Smooth muscle cell of the brain vasculature (primary cell): ENCODE results near the gene TEAD1.

Experiments used
- DNase-seq: peaks from one replicate; pipeline ENCODE4 v3.0.0-alpha.2; 2012; ENCODE audit warnings: low read depth, low spot score

Gene TEAD1

DNA sequence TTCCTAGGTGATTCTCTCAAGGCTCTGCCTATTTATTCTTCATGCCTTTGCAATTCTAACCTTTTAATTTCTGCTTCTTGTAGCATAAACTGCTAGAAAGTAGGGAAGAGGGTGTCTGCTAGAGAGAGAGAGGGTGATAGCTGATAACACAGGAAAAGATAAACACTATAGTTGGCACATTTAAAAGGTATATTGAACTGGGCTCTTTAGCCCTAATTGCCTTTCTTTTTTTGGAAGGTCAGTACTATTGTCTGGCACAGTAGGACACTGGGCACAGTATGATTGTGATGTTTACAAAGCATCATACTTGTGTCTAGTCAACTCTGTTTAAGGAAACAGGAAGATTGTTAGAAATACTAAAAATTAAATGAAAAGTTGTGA is 33.3 kb downstream of the TEAD1 start:
- DNase-seq = no peak

DNA sequence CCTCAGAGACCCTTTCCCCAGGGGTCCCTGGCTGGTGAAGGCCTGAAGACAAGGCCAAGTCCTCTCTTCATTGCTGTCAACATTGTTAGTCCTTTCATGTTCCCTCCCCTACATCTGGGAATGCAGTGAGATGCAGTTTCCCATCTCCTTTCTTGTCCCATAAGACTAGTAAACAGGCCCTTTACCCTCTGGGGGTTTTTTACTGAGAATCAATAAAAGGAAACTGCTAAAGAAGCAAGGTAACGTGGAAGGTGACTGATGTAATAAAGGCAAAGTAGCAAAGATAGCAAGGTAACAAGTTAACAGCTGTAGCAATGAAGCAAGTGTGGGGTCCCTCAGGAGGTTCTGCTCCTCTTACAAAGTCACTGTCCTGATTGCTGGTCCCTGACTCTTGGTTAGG is 37.3 kb downstream of the TEAD1 start:
- no peak for DNase-seq

DNA sequence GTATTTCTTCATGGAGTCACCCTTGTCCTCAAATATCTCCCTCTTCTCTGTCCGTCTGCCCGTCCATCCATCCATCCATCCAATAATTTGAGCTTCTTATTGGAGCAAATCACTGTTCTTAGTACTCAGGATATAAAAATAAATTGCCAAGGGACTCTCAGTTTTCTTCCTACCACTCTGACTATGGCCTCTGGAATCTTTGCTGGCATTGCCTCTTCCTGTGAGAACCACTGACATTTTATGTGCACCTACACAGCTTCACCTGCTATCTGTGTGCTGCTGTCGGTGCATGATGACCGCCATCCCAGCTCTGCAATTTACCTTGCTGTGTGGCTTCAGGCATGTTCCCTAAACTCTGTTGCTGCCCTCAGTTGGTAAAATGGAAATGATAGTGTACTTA is 37.9 kb downstream of the TEAD1 start:
- no peak for DNase-seq

DNA sequence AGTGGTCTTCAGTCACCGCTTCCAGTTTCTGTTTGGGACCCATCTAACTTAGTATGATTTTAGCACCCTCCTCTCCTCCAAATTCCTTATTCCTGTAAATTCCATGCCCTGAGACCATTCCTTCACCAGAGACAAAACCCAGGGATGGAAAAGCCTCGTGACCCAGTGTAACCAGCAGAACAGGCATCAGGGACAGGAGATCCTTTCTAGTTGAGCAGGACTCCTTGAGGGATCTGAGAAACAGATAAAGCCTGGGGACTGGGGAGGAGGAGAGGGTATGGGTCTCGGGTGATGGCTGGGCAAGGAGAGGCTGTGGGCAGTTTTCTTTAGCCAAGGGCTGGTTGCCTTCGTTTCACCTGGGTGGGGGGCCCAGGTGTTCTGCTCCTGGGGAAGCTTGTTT is 40.9 kb downstream of the TEAD1 start:
- DNase-seq = no peak

DNA sequence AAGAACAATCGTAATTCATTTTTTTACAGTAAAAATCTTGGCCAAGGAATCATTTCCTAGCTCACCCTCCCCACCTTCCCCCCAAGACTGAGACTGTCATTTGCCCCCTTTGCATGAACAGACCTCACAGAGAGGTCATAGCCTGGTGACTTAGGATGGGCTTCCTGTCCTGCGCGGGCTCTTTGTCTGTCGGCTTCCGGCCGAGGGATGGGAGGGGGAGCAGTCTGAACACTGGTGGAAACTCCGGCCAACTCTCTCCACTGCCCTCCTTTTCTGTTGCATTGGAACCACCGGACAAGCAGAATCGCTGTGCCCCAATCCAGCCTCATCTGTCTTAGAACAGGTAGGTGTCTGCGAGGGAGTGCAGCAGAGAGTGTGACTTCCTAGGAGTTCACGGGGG is 41.7 kb downstream of the TEAD1 start:
- DNase-seq = no peak

DNA sequence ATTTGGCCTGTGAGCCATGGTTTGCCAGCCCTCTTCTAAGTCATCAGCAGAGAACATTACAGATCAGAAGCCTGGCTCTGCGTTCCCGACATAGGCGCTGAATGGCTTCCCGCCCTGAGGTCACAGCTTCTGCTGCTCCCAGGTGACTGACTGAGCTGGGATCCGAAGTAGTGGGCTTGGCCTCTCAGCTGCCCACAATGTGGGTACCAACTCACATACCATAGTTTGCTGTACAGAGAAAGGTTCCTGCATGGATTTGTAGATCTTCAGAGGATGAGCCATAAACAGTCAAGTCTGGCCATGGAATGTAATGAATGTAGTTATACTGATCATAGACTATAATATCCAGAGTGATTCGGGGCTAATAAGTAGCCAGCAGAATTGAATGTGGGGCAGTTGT is 42.6 kb downstream of the TEAD1 start:
- DNase-seq = no peak

DNA sequence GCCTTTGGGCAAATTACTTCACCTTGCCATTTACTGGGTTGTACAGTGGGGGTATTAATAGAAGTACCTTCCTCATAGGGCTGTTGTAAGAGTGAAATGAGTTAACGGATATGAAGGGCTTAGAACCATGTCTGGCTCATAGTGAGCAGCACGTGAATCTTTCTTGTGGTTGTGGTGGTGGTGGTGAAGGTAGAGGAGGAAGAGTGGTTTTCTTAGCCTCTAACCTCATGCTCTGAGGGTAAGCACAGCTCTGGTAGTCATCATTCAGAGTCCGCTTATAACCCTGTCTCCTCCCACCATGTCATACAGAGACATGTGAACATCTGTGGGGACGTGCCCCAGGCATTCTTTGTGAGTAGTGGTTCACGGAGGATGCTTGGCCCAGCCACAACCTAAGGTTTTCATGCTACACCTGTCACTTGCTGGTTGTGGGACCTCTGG is 43.6 kb downstream of the TEAD1 start:
- DNase-seq = no peak

DNA sequence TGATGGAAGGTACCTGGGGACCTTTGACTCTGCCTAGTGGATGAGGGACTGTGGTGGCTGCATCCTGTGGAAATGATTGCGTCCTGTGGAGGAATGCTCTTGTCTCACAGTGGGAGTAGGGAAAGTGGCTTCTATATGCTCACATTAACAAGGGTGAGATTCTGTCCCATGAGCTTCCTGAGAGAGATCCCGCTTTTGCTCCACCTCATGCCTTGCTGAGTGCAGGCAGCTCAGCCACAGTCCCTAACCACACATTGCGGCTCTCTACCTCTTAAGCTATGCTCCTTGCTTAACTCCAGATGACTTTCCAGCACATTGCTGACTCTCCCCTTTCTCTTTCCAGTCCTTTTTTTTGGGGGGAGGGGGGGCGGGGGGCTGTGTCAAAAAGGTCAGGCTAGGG is 45.0 kb downstream of the TEAD1 start:
- DNase-seq = no peak

DNA sequence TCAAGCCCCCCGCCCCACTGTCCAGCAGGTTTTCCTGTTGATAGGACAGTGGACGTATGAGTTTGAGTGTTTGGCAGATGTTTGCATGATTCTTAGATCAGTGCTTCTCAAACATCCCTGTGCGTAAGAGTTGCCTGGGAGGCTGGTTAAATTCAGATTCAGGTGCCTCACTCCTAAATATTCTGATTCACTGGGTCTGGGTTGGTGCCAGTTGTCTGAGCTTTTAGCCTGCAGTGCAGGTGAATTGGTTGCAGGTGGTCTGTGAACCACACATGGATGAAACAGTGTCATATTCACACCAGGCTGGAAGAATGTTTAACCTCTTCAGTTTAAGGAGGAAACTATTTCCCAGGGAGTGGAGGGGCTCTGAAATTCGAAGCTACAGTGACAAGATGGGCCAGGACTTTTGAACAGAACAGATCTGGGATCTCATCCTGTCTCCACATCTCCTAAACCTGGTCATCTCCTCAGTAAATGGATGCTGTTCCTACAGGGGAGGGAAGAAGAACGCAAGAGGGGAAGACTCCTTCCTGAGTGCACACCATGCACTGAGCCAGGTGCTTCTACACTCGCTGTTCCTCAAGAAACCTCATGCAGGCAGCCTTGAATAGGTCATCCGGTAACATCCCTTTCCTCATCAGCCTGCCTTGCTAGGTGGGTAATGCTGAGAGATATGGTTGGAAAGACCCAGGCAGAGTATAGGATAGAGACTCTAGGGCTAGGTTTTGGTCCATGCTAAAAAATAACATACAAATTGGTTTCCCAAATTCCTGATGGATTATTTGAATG is 47.8 kb downstream of the TEAD1 start:
- DNase-seq = no peak

DNA sequence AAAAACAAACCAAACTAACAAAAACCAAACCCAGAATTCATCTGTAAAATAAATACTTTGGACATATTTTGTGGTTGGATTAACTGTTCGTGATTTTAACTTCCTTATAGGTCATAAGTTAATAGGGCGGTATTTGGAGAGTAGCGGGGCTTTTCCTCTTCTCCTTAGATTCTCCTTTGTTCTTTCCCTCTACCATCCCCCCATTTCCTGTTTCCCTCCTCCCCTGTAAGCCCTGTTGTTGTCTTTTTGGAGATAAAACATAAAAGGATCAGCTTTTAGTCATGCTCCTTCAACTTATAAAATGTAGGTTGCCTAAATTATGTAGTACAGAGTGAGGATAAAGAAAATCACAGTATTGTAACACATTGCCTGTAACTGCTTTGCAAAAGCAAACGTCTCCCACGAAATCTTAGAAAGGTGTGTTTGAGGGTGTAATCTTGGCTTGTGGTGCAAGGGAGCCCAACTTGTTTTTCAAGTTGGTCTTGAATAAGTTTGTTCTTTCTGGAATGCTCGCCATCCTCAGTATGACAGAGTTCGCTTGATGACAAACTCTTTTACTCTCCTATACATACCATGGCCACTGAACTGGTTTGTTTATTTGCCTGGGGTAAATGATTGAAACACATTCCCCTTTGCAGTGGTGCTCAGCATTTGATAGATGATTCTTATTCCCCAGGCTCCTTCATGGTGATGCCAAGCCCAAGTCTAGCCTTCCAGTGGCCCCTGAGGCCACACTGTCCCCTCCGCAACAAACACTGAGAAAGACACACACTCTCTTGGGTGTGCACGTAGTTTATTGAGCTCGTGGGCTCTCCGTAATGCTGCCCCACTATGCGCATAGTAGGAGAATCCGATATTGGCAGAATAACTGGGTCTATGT is 49.4 kb downstream of the TEAD1 start:
- no peak for DNase-seq

DNA sequence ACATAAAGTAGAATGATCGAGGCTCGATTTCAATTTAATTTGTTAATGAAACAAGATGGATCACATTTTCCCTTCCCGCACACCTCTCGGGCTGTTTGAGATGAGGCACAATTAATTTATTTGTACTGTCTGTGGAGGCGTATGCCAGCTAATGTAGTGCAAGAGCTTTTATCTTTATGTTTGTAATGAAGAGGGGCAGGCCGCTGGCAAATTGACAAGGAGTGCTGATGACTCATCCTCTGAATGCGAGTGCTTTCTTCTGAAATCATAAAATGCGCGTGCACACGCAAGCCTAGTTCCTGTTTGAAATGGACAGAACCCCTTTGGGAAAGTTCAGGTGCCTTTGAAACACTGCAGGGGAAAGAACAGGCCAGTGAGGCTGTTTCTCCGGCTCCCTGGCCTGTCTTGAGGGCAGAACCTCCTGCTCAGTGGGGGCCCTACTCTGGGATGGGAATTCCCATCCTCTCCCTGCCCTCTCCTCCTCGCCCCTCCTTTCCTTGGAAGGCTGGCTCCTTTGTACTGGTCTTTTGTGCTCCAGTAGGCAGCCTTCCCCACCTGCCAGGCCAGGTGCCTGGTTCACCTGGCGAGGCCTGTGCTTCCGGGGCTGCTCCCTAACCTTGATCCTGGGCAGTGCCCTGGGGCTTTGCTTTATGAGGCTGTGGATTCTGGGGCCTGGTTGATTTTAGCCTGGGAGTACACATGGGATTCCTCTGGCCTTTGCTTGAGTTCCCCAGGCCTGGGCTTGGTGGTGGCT is 50.3 kb downstream of the TEAD1 start:
- peak; percentile 89 for DNase-seq

DNA sequence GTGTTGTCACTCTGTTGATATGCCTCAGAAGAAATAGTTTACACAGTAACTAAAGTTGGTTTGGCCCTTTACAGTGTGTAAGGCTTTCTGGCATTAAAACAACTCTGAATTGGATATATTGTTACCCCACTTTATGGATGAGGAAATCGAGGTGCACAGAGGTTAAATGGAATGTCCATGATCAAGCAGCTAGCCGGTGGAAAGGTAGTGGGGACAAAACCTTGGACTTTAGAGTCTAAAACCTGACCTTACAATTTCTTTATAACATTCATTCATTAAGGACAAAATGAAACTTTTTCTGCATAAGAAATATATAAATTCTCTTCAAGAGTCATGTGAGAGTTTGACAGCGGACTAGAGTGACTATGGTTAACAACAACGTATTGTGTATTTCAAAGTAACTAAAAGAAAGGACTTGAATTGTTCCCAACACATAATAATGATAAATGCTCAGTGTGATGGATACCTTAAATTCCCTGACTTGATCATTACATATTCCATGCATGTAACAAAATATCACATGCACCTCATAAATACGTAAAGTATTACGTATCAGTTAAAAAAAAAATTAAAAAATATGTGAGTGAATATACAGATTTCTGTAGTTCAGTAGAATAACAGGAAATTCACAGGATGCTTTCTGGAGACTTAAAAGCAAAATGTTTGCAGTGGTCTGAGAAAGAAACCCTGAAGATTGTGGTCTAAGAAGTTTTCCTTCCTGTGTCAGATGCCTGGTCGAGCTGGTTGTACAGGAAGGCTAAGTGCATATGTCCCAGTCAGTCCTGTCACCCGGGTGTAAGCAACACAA is 51.0 kb downstream of the TEAD1 start:
- no peak for DNase-seq

DNA sequence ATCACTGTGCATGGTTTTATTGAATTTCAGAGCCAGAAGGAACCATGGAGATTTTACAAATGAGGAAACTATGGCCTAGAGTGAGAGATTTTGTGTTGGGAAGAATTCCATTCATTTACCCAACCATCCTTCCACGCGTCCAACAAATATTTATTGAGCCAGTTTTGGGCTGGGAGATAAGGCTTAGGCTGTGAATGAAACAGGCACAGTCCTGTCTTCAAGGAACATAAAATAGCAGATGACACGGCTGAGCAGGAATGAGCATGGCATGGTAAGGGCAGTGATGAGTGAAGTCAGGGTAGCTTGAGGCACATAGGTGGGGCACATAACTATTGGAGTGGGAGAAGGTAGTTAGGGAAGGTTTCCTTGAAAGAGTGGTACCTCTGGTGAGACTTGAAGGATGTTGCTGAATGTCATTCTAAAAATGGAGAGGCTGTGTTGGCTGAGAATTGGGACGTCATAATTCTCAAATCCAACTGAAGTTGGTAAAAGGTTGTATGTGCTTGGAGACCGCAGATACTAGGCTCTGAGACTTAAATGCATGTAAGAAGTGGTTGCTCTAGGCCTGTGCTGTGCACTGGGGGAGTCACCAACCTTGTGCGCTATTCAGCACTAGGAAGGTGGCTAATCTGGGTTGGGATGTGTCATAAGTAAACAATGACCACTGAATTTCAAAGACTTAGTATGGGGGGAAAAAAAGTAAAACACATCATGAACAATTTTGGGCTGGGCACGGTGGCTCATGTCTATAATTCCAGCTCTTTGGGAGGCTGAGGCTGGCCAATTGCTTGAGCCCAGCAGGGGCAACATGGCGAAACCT is 51.9 kb downstream of the TEAD1 start:
- no peak for DNase-seq

DNA sequence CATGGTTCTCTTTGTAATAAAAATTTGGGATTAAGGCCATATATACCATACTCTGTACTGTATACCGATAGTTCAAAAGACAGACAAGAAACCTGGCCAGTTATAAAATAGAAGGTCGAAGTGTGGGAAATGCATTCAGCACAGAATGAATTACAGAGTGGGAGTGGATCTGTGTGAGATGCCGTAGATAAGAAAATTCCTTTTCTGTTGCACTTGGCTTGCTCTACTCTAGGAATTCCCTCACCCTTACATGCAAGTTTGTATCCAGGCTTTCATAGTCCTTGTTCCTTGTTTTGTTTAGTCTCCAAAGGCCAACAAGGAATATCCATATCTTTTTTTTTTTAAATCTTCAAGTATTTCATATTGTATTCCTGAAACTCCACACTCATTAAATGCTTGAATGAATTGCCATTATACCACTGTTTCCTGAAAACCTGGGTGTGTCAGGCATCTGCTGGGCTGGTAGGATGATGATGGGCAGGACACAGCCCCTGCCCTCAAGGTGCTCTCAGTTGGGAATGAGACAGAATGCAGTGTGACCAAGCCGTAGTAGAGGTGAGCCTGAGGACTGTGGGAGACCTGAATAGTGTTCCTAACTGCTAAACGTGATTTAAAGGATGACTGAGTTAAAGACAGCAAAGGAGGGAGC is 53.5 kb downstream of the TEAD1 start:
- DNase-seq = no peak

DNA sequence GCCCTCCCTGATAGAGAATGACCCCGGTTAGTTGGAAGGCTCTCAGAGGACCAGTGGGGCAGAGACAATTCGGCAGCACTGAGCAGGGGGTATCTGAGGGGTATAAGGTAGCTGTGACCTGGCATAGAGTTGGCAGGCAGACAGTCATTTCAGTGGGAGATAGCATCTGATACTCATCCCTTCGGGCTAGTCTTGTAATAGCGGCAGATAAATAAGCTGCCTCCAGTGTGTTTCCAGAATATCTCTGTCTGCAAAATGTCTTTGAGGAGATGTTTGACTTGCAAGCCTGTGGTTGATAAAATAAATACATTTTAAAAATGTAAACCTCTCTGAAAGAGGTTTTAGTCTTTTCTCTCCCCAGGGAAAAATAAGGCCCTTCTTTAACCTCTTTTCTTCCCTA is 54.2 kb downstream of the TEAD1 start:
- no peak for DNase-seq

DNA sequence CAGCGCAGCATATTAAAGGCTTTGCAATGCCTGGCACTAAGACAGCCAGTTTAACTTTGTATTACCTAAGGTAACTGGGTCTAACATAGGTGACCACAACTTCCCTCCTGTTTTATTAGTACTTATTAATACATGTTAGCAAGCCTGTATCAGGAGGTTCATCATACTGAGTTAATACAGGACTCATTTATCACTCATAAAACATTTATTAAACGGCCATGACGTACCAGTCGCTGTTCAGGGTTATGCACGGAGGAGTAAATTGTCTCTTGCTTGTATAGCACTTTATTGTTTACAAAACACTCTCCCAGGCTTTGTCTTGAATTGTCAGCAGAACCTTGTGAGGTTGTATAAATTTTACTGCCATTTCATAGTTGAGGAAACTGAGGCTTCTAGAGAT is 55.7 kb downstream of the TEAD1 start:
- DNase-seq = no peak

DNA sequence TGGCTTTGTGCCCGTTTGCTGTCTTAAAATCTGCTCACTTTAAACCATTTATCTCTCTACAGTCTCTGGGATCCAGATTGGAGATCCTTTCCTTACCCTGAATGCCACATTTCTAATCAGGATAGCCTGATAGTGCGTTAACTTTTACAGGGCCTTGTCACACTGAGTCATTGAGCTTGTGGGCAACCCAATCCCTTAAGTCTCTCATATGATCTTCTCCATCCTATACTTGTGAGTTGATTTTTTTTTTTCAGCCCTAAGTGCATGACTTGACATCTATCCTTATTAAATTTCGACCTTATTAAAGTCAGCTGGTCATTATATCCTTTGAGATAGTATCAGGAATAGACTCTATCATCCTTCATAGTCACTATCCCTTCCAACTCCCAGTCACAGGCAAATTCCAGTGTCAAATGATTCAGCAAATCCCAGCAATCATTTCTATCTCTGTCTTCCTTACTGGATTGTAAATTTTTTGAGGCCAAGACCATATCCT is 57.7 kb downstream of the TEAD1 start:
- no peak for DNase-seq

DNA sequence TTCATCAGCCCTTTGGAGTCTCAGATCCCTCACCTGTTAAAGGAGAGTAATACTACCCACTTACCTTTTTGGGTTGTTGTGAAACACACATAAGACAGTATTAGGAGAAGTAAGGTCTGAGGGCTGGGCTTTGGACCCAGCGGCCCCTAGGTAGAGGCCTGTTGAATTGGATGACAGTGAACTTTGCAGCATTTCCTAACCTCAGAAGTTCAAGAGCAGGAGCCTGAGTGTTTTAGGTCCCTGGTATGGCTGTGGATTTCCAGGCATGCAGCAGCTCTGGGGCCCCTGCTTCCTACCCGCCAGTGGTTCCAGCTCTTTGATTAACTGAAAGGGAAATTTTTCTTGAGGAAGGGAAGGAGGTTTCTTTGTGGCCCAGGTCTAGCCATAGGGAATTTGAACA is 58.9 kb downstream of the TEAD1 start:
- no peak for DNase-seq

DNA sequence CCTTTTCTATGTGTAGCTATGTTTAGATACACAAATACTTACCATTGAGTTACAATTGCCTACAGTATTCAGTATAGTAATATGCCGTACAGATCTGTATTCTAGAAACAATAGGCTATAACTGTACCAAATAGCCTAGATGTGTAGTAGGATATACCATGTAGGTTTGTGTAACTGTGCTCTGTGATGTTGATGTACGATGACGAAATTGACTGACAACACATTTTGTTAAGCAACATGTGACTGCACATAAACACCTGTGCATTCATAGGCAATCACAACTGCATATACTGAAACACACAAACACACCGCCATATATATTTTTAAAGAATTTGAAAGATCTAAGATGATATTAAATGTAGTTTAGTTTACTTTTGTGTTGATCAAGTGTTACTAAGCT is 60.4 kb downstream of the TEAD1 start:
- DNase-seq = no peak

DNA sequence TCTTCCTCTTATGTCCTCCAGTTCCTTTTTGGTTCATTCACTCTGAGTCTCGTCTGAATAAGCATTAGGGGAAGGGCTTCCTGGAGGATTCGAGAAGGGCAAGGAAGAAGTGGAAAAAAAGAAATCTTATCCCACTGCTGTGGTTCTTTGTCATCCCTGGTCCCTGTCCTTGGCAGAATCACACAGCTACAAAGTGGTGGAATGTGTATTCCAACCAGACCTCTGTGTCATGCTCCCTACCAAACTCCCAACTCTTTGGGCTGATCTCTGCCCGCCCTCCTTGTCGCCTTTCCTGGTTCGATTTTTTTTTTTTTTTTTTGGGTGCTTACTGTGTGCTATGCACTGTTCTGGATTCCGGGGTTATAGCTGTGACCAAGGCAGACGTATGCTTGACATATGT is 61.0 kb downstream of the TEAD1 start:
- DNase-seq = no peak
